Dermis lymphatic vessel endothelial cell (primary cell): Measurements from ENCODE around the gene KIF27. TPM values are rescaled to one million over a fixed set of nuclear protein-coding genes. Genes with fewer than 3 reads are reported as not detected.

ENCODE experiments used
- total RNA-seq: library from RNA; depleted of rRNA; stranded (reverse); fragments of >200 nt; gene quantifications from 2 replicates; pipeline ENCODE4 v1.2.1, GENCODE V29; 2014

The KIF27 gene, protein sequence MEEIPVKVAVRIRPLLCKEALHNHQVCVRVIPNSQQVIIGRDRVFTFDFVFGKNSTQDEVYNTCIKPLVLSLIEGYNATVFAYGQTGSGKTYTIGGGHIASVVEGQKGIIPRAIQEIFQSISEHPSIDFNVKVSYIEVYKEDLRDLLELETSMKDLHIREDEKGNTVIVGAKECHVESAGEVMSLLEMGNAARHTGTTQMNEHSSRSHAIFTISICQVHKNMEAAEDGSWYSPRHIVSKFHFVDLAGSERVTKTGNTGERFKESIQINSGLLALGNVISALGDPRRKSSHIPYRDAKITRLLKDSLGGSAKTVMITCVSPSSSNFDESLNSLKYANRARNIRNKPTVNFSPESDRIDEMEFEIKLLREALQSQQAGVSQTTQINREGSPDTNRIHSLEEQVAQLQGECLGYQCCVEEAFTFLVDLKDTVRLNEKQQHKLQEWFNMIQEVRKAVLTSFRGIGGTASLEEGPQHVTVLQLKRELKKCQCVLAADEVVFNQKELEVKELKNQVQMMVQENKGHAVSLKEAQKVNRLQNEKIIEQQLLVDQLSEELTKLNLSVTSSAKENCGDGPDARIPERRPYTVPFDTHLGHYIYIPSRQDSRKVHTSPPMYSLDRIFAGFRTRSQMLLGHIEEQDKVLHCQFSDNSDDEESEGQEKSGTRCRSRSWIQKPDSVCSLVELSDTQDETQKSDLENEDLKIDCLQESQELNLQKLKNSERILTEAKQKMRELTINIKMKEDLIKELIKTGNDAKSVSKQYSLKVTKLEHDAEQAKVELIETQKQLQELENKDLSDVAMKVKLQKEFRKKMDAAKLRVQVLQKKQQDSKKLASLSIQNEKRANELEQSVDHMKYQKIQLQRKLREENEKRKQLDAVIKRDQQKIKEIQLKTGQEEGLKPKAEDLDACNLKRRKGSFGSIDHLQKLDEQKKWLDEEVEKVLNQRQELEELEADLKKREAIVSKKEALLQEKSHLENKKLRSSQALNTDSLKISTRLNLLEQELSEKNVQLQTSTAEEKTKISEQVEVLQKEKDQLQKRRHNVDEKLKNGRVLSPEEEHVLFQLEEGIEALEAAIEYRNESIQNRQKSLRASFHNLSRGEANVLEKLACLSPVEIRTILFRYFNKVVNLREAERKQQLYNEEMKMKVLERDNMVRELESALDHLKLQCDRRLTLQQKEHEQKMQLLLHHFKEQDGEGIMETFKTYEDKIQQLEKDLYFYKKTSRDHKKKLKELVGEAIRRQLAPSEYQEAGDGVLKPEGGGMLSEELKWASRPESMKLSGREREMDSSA (N-terminal part only)
- total RNA-seq, result 2.6 and 5.9 TPM in 2 replicates

DNA sequence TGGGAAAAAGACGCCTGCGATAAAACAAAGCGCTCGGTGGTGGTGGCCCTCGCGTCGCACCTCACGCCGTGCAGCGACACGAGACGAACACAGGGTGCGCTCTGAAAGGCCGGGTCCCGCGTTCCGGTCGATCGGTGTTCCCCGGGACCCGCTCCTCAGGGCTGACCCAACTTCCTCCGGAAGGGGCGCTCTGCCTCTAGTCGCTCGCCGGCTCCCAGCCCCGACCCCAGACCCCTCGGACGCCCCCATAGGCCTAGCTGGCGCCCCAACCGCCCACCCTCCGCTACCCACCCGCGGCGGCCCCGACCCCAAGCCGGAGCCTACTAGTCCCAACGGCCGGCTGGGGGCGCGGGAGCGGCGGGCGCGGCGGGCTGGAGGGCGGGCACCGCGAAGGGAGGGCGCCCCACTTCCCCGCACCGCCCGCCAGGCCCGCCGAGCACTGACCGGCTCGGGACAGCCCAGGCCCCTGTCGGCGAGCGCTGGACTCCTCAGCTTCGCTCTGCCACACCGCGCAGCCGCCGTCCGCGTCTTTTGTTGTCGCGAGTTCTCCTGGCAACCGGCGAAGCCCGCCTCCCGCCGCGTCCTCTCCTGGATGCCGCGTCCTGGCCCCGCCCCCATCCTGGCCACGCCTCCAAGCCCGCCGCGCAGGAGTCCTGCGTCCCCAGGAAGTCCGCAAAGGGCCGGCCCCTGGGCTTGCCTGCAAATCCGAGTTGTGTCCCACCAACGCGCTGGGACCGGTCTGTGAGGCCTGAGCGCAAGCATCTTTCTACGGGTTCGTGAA lies at the start of gene KIF27:
Gene KIF27, minus strand, starts transcription at position 506 of the 781 bp plus-strand sequence. CDS start 5,841 bp downstream, outside the sequence.

DNA sequence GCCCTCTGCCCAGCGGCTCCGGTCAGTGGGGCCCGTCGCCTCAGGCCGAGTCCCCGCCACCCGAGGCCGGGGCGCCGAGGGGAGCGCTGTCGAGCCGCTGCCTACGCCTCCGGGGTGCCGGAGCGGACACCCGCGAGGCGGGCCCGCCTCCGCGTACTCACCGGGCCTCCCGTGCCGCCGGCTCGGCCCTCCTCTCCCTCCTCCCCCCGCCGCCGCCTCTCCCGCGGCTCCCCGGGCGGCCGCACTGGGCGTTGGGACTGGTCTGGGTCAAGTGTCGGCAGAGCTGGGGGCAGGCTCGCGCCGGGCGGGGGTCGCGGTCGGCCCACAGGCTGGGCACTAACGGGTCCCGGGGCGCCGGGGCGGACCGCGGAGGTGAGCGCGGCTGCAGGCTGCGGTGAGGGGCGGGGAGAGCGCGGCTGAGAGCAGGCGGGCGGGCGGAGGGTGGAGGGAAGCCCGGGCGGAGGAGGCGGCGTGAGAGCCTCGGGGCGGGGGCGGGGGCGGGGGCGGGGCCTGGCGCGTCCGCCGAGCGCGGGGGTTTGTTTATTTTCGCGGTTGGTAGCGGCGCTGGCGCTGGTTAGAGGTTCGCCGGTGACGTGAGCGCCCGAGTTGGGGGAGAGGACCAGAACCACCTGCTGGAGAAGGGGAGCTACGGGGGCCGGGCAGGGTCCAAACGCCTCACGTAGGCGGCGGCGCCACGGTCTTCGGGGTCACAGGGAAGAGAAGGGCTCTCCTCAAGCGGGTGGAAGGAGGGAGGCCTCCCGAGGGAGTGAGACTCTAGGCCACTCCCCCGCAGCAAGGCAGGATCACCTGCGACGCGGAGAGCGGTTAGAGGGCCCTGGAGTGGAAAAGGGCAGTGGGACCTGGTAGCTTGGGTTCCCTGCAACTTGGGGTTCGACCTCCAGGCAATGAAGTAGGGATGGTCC lies 103.6 kb downstream of the KIF27 start, which contains the start of gene GKAP1:
Gene GKAP1, minus strand, starts transcription at position 414 of the 923 bp plus-strand sequence. CDS start 11,252 bp downstream, outside the sequence.

Other genes with a start within 250 kb of the KIF27 start
- 106 and 161 TPM in 2 replicates for gene UBQLN1, start 213.5 kb downstream of the KIF27 start, total RNA-seq
- 1.2 and 2.0 TPM in 2 replicates for gene GKAP1, start 103.7 kb downstream of the KIF27 start, total RNA-seq
- gene HNRNPK, start 58.8 kb upstream of the KIF27 start, total RNA-seq, result 663 and 920 TPM in 2 replicates
- gene RMI1, start 59.4 kb upstream of the KIF27 start, total RNA-seq, result 5.4 and 6.7 TPM in 2 replicates